ENCODE measurements around the gene PCDH9. TPM values are rescaled to one million over a fixed set of nuclear protein-coding genes. Genes with fewer than 3 reads are reported as not detected.

PCDH9 gene
- total RNA-seq, 1 donor from 2014 or later: 29.7 TPM

DNA sequence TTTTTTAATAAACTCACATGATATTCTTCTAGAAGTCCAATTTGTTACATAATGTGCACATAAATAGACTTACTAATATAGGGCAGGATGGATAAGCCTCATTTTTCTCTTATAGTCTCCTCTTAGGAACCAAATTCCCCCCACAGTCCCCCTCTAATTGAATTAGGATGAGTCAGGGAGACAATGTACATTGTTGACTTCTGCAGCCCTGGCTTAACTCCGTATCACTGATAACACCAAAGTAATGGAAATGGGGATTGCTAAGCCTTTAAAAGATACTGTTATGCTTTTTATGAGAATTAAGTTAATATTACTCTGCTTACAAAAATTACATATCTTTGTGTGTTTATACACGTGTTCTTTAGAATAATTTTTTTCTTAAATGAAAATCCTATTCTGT, 5.1 kb upstream of the PCDH9 start:
- no peak for DNase-seq (ENCODE audit: low spot score in 2 of 2, unreplicated experiment in 2 of 2)
- H3K27me3 Mint-ChIP-seq (ENCODE audit: low read depth): no peaks in the 10 kb centered on the region
- H3K9me3 Mint-ChIP-seq: no peaks in the 10 kb centered on the region
- peaks cover 20% of the 10 kb centered on the region for H3K4me1 Mint-ChIP-seq
- TF ChIP-seq, protein P1, sequence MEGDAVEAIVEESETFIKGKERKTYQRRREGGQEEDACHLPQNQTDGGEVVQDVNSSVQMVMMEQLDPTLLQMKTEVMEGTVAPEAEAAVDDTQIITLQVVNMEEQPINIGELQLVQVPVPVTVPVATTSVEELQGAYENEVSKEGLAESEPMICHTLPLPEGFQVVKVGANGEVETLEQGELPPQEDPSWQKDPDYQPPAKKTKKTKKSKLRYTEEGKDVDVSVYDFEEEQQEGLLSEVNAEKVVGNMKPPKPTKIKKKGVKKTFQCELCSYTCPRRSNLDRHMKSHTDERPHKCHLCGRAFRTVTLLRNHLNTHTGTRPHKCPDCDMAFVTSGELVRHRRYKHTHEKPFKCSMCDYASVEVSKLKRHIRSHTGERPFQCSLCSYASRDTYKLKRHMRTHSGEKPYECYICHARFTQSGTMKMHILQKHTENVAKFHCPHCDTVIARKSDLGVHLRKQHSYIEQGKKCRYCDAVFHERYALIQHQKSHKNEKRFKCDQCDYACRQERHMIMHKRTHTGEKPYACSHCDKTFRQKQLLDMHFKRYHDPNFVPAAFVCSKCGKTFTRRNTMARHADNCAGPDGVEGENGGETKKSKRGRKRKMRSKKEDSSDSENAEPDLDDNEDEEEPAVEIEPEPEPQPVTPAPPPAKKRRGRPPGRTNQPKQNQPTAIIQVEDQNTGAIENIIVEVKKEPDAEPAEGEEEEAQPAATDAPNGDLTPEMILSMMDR (IDR thresholded peaks at IDR 0.05; ENCODE audit: unreplicated experiment): no peak
- H3K4me3 Mint-ChIP-seq: no peak overlapping the region
- H3K36me3 Mint-ChIP-seq: no peaks in the 10 kb centered on the region
- H3K27ac Mint-ChIP-seq: no peak overlapping the region

DNA sequence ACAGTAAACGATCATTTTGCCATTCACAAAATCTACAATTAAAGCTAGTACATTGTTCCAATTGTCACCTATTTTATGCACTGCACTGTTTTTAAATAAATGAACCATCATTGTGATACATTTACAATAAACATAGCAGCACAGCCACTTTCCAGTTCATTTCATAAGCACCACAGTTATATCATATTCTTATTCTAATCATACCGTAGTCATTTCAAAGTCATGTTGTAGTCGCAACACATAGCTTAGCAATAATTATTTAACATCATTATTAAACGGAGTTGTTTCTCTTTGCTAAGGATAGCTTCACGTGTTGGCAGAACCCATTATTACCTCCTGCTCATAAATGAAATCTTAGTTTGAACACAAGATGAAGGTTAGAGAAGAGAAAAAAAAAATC, 2.2 kb upstream of the PCDH9 start:
- H3K4me3 Mint-ChIP-seq: peak overlapping the region; percentile 40
- TF ChIP-seq, protein P1 (IDR thresholded peaks at IDR 0.05; ENCODE audit: unreplicated experiment): no peak
- no peaks in the 10 kb centered on the region for H3K9me3 Mint-ChIP-seq

DNA sequence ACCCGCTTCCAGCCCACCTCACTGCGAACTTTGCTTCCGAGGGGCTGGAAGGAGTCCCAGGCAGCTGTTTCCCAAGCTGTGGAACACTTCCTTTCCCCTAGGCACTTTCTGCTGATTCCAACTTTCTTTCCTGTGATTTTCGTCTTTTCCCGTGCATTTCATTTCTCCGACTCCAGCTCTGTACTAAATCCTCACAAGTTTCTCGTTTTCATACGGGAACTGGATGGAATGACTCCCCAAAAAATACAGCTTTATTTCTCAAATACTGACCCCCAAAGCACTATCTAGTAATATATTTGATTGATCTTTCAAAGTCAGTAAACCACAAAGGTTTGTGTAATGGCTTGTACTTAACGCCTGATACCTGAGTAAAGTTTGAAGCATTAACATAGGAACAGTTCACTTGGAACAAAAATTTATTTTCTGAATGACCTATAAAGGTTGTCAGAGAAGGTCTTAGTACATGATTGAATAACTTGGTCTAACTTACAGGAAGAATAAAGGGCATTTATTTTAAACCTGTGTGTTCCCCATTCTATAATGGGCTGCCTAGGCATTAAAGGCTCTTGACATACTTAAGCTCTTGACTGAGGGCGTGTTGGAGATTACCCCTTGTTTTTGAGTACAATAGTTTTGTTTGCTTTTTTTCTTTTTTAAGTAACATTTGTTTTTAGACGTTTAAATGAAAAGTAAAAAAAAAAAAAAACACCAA, 1.3 kb upstream of the PCDH9 start:
- Mint-ChIP-seq H3K4me3 (no peak overlapping the region), H3K36me3 (peaks cover 3% of the 10 kb centered on the region), H3K4me1 (peaks cover 15% of the 10 kb centered on the region), H3K27ac (peak overlapping the region; percentile 98), H3K9me3 (no peaks in the 10 kb centered on the region), H3K27me3 (ENCODE audit: low read depth) (peaks cover 3% of the 10 kb centered on the region)
- no peak for DNase-seq (ENCODE audit: low spot score in 2 of 2, unreplicated experiment in 2 of 2)
- TF ChIP-seq, protein P1 (IDR thresholded peaks at IDR 0.05; ENCODE audit: unreplicated experiment): no peak

More for the DNA sequence above, 2.2 kb upstream of the PCDH9 start:
- Mint-ChIP-seq H3K27me3 (ENCODE audit: low read depth) (no peaks in the 10 kb centered on the region), H3K36me3 (no peaks in the 10 kb centered on the region), H3K27ac (peak overlapping the region; percentile 67), H3K4me1 (peaks cover 20% of the 10 kb centered on the region)
- DNase-seq (ENCODE audit: low spot score in 2 of 2, unreplicated experiment in 2 of 2): no peak

DNA sequence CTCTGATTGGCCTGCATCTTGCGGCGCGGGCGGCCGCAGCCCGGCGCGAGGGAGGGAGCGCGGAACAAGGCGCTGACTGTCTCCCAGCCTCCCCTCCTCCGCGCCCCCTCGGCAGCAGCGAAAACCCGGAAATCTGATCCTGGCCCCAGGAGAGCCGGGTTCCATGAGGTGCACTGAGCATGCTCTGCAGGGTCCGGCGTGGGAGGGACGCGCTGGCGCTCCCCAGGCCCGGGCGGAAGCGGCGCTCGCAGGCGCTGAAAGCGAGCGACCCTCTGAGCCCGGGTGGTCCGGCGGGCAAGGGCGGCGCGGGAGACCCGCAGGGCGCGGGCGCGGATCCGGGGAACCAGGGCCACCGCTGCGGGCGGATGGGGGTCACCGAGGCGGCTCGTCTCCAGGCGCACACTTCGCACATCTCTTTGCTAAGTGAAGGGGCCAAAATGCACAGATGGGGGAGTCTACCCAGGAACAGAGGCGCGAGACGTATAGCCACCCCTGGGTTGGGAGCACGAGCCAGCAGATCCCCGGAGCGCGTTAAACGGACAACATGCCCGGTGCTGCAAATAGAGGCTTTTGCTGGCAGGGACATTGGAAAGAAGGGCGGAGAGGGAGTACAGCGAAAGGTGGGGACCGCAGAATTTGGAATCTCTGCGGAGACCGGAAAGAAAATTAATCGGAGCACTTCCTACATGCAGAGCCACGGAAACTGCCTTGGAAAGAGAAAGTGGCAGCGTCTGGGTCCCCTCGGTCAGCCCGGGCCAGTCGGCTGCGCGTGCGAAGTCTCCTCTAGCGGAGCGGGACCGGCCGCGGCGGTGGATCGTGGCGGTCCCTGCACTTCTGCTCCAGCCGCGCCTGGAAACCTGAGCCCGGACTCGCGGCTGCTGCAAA, 510 bp upstream of the PCDH9 start:
- H3K4me3 Mint-ChIP-seq: no peak overlapping the region
- H3K27ac Mint-ChIP-seq: peak overlapping the region; percentile 98
- H3K4me1 Mint-ChIP-seq: peaks cover 14% of the 10 kb centered on the region
- H3K27me3 Mint-ChIP-seq (ENCODE audit: low read depth): peaks cover 3% of the 10 kb centered on the region
- DNase-seq (ENCODE audit: low spot score in 2 of 2, unreplicated experiment in 2 of 2): peak; percentile 93 to 97
- H3K36me3 Mint-ChIP-seq: peaks cover 7% of the 10 kb centered on the region
- no peaks in the 10 kb centered on the region for H3K9me3 Mint-ChIP-seq
- TF ChIP-seq, protein P1 (IDR thresholded peaks at IDR 0.05; ENCODE audit: unreplicated experiment): no peak

DNA sequence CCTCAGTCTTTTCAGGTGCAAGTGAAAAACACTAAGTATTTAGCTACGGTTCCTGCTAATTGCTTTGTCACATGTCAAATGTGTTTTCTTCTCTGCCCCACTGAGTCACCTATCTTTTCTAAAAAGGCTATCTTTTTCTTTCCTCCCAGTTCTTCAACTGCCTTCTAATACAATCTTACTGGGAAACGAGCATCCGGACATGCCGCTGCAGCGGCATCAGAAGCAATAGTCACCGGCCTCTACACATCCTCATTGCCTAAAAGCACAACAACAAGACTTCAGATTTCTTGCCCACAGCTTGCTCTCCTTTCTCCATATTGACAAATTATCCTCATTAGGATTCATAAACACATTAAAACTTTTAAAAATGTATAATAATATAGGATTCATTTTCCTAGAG, 1.2 kb downstream of the PCDH9 start:
- H3K4me3 Mint-ChIP-seq: no peak overlapping the region
- TF ChIP-seq, protein P1 (IDR thresholded peaks at IDR 0.05; ENCODE audit: unreplicated experiment): no peak
- H3K27ac Mint-ChIP-seq: no peak overlapping the region
- DNase-seq (ENCODE audit: low spot score in 2 of 2, unreplicated experiment in 2 of 2): no peak
- peaks cover 3% of the 10 kb centered on the region for H3K27me3 Mint-ChIP-seq (ENCODE audit: low read depth)
- peaks cover 8% of the 10 kb centered on the region for H3K36me3 Mint-ChIP-seq
- peaks cover 25% of the 10 kb centered on the region for H3K4me1 Mint-ChIP-seq
- H3K9me3 Mint-ChIP-seq: no peaks in the 10 kb centered on the region
